ENCODE data around the gene CYP26B1. TPM values are rescaled to one million over a fixed set of nuclear protein-coding genes. Genes with fewer than 3 reads are reported as not detected.

CYP26B1 gene
- total RNA-seq, 4 donors from 2014 or later, result 1.8 to 4.8 (median 2.3) TPM

GRCh38 chr2:72150861-72151356, 3.2 kb upstream of the CYP26B1 start:
- peaks cover 32 to 43% of the 10 kb centered on the region in 2 donors for H3K4me1 ChIP-seq
- ATAC-seq, result no peak
- no peak overlapping the region for H3K4me3 ChIP-seq
- peak in 1 of 2 donors; percentile 10 for DNase-seq
- in situ Hi-C loops (cut with MboI; ENCODE audit: low sequenced_read_pairs in 4 of 4) (loop anchor here (5.0 to 25.0 kb wide), 10 partner anchors 226 to 616 kb away; no protein-coding TSS in a partner anchor), intact Hi-C loops (cut with DNase I; ENCODE audit: low total_unique reads) (loop anchor here (1.0 to 10.0 kb wide), 6 partner anchors 154 to 606 kb away; no protein-coding TSS in a partner anchor)
- H3K27ac ChIP-seq, result no peak overlapping the region
- H3K36me3 ChIP-seq, result no peaks in the 10 kb centered on the region
- H3K27me3 ChIP-seq, result peaks cover 33 to 37% (median 35%) of the 10 kb centered on the region in 3 donors
- H3K9me3 ChIP-seq, result no peaks in the 10 kb centered on the region
- TF ChIP-seq CTCF (IDR thresholded peaks at IDR 0.05 in 4 of 5, conservative IDR thresholded peaks at IDR 0.05 in 1 of 5) (no peak), POLR2A (IDR thresholded peaks at IDR 0.05) (no peak)

- TF ChIP-seq POLR2A (IDR thresholded peaks at IDR 0.05) (no peak), CTCF (IDR thresholded peaks at IDR 0.05 in 4 of 5, conservative IDR thresholded peaks at IDR 0.05 in 1 of 5) (peak; percentile 82 to 92 (median 89))
- peak; percentile 78 to 84 for ATAC-seq
- in situ Hi-C loops (cut with MboI; ENCODE audit: low sequenced_read_pairs in 4 of 4) (loop anchor here (5.0 to 25.0 kb wide), 10 partner anchors 226 to 616 kb away; no protein-coding TSS in a partner anchor), intact Hi-C loops (cut with DNase I; ENCODE audit: low total_unique reads) (loop anchor here (1.0 to 10.0 kb wide), 6 partner anchors 153 to 605 kb away; no protein-coding TSS in a partner anchor)
- Histone ChIP-seq H3K4me3 (peak overlapping the region in 3 of 4 donors; percentile 53 to 66 (median 55)), H3K27me3 (peaks cover 39 to 43% (median 41%) of the 10 kb centered on the region in 3 donors), H3K27ac (no peak overlapping the region), H3K9me3 (no peaks in the 10 kb centered on the region), H3K4me1 (peaks cover 38 to 49% of the 10 kb centered on the region in 2 donors), H3K36me3 (no peaks in the 10 kb centered on the region)
- DNase-seq, result peak; percentile 61 to 69
Measured at GRCh38 chr2:72150157-72150860, 2.6 kb upstream of the CYP26B1 start.

GRCh38 chr2:72149556-72150156, 2.0 kb upstream of the CYP26B1 start:
- in situ Hi-C loops (cut with MboI; ENCODE audit: low sequenced_read_pairs in 4 of 4), result loop anchor here (5.0 to 25.0 kb wide), 10 partner anchors 225 to 615 kb away; no protein-coding TSS in a partner anchor
- peak in 1 of 2 donors; percentile 14 for DNase-seq
- no peaks in the 10 kb centered on the region for H3K36me3 ChIP-seq

More at GRCh38 chr2:72149556-72150156, 2.0 kb upstream of the CYP26B1 start:
- Histone ChIP-seq H3K27ac (no peak overlapping the region), H3K9me3 (no peaks in the 10 kb centered on the region), H3K27me3 (peaks cover 43 to 48% (median 45%) of the 10 kb centered on the region in 3 donors), H3K4me3 (peak overlapping the region; percentile 52 to 66 (median 54)), H3K4me1 (peaks cover 42 to 55% of the 10 kb centered on the region in 2 donors)
- ATAC-seq, result peak; percentile 3 to 5
- intact Hi-C loops (cut with DNase I; ENCODE audit: low total_unique reads), result loop anchor here (1.0 to 10.0 kb wide), 10 partner anchors 12 to 695 kb away; partner anchors contain the start of gene DYSF
- TF ChIP-seq POLR2A (IDR thresholded peaks at IDR 0.05) (no peak), CTCF (IDR thresholded peaks at IDR 0.05 in 4 of 5, conservative IDR thresholded peaks at IDR 0.05 in 1 of 5) (no peak)
